IMR-90 (cell line): ENCODE data around the gene ABCC3. TPM values are rescaled to one million over a fixed set of nuclear protein-coding genes. Genes with fewer than 3 reads are reported as not detected.

Source experiments
- ATAC-seq: fragments of 200-7000 bp; cut with Tn5 transposase; 2 replicates; pipeline ENCODE4 v1.9.1; 2020; ENCODE audit warnings: low read depth, mild to moderate bottlenecking, moderate library complexity
- BruUV-seq: library from RNA; stranded (reverse); fragments of 400-500 nt; replicated peaks from 2 replicates; lab custom pipeline; 2021; lab: Mats Ljungman, UMichigan
- CTCF ChIA-PET: fragments of 300-600 bp; formaldehyde crosslinking; extraction: SDS; loops from one replicate; lab custom pipeline; 2021; ENCODE audit warnings: antibody characterized with exemption; lab: Yijun Ruan, JAX
- POLR2A ChIA-PET: fragments of 300-600 bp; sonication (Branson Sonifier 250); formaldehyde crosslinking; loops from one replicate; lab custom pipeline; 2022; ENCODE audit warnings: antibody characterized with exemption; ENCODE audit not compliant: unreplicated experiment; lab: Charles Lee
- DNase-seq: peaks from one replicate; pipeline ENCODE4 v3.0.0; 2013
- H2AFZ ChIP-seq: replicated peaks from 2 replicates; pipeline ENCODE3; 2013; ENCODE audit warnings: low read length, mild to moderate bottlenecking; ENCODE audit not compliant: poor library complexity
- H2AK5ac ChIP-seq: 2 replicates; pipeline ENCODE4 v1.6.1; 2013; ENCODE audit warnings: low read depth, low read length, inconsistent platforms
- H2AK9ac ChIP-seq: replicated peaks from 2 replicates; pipeline ENCODE3; 2013; ENCODE audit warnings: mild to moderate bottlenecking, low read depth, low read length, moderate library complexity; ENCODE audit not compliant: poor library complexity
- H2BK120ac ChIP-seq: 2 replicates; pipeline ENCODE4 v1.6.1; 2013; ENCODE audit warnings: low read depth, low read length, inconsistent platforms
- H2BK15ac ChIP-seq: 3 replicates; pipeline ENCODE4 v1.6.1; 2013; ENCODE audit warnings: low read depth, low read length, inconsistent platforms
- H2BK20ac ChIP-seq: 2 replicates; pipeline ENCODE4 v1.6.1; 2013; ENCODE audit warnings: low read depth, mild to moderate bottlenecking, inconsistent platforms, low read length, moderate library complexity
- H2BK5ac ChIP-seq: 2 replicates; pipeline ENCODE4 v1.6.1; 2013; ENCODE audit warnings: mild to moderate bottlenecking, low read depth, low read length, inconsistent platforms; ENCODE audit not compliant: poor library complexity, severe bottlenecking
- H3K14ac ChIP-seq: replicated peaks from 2 replicates; pipeline ENCODE4 v1.6.1; 2013; ENCODE audit warnings: low read depth, low read length, inconsistent platforms
- H3K18ac ChIP-seq: 2 replicates; pipeline ENCODE4 v1.6.1; 2013; ENCODE audit warnings: low read depth, low read length, control low read depth
- H3K23ac ChIP-seq: 2 replicates; pipeline ENCODE4 v1.6.1; 2013; ENCODE audit warnings: low read depth, low read length, inconsistent platforms
- H3K27ac ChIP-seq: 2 replicates; pipeline ENCODE4 v1.5.1; 2013; ENCODE audit warnings: mild to moderate bottlenecking, control low read depth, low read length; ENCODE audit not compliant: insufficient read depth
- H3K27me3 ChIP-seq: 2 replicates; pipeline ENCODE4 v1.6.1; 2013; ENCODE audit warnings: low read length; ENCODE audit not compliant: control insufficient read depth, insufficient read depth
- H3K36me3 ChIP-seq: 2 replicates; pipeline ENCODE4 v1.6.1; 2013; ENCODE audit warnings: low read length, mixed read lengths; ENCODE audit not compliant: control insufficient read depth, insufficient read depth
- H3K4ac ChIP-seq: 2 replicates; pipeline ENCODE4 v1.6.1; 2013; ENCODE audit warnings: low read depth, low read length, inconsistent platforms
- H3K4me1 ChIP-seq: 2 replicates; pipeline ENCODE4 v1.6.1; 2013; ENCODE audit warnings: low read length, mixed read lengths; ENCODE audit not compliant: control insufficient read depth, insufficient read depth
- H3K4me2 ChIP-seq: 2 replicates; pipeline ENCODE4 v1.6.1; 2013; ENCODE audit warnings: low read depth, mild to moderate bottlenecking, control low read depth, low read length, moderate library complexity
- H3K4me3 ChIP-seq: 2 replicates; pipeline ENCODE4 v1.5.1; 2013; ENCODE audit warnings: low read depth, mild to moderate bottlenecking, control low read depth, low read length, moderate library complexity; ENCODE audit not compliant: insufficient read depth
- H3K56ac ChIP-seq: 2 replicates; pipeline ENCODE4 v1.6.1; 2013; ENCODE audit warnings: low read length, inconsistent platforms; ENCODE audit not compliant: insufficient read depth; ENCODE audit errors: extremely low read depth
- H3K79me1 ChIP-seq, 2 experiments: 2 replicates each; pipeline ENCODE4 v1.6.1; 2013; ENCODE audit warnings: low read length in 2 of 2, inconsistent platforms in 1 of 2, low read depth in 1 of 2
- H3K9ac ChIP-seq: 2 replicates; pipeline ENCODE4 v1.6.1; 2013; ENCODE audit warnings: low read depth, low read length, control low read depth
- H3K9me1 ChIP-seq: 2 replicates; pipeline ENCODE4 v1.6.1; 2013; ENCODE audit warnings: low read length, inconsistent platforms; ENCODE audit not compliant: insufficient read depth
- H3K9me3 ChIP-seq: 2 replicates; pipeline ENCODE4 v1.6.1; 2013; ENCODE audit warnings: low read length; ENCODE audit not compliant: control insufficient read depth, insufficient read depth
- H4K20me1 ChIP-seq: 2 replicates; pipeline ENCODE4 v1.6.1; 2013; ENCODE audit warnings: low read length, inconsistent platforms; ENCODE audit not compliant: insufficient read depth
- H4K5ac ChIP-seq: 2 replicates; pipeline ENCODE4 v1.6.1; 2013; ENCODE audit warnings: mild to moderate bottlenecking, low read depth, low read length, control low read depth
- H4K8ac ChIP-seq, 2 experiments: 2 replicates each; pipeline ENCODE4 v1.6.1; 2013; ENCODE audit warnings: low read depth in 2 of 2, low read length in 2 of 2, control low read depth in 1 of 2, inconsistent platforms in 1 of 2
- H4K91ac ChIP-seq: 2 replicates; pipeline ENCODE4 v1.6.1; 2013; ENCODE audit warnings: low read depth, low read length, inconsistent platforms; ENCODE audit not compliant: insufficient read depth
- BHLHE40 ChIP-seq: fragments of 150-350 bp; IDR thresholded peaks from 2 replicates; pipeline ENCODE4 v1.6.1; 2016; ENCODE audit warnings: mild to moderate bottlenecking, low read depth, low read length
- CHD1 ChIP-seq: IDR thresholded peaks from 2 replicates; pipeline ENCODE4 v1.6.1; 2012; ENCODE audit warnings: low read depth, low read length, improper control_type of control experiment
- MXI1 ChIP-seq: IDR thresholded peaks from 2 replicates; pipeline ENCODE4 v1.6.1; 2012; ENCODE audit warnings: low read depth, mild to moderate bottlenecking, low read length, moderate library complexity, borderline replicate concordance
- WGBS, 2 experiments: methylation state at CpG; one replicate each; pipeline versions ENCODE4 v1.1.5 to v1.1.7; 2013; ENCODE audit warnings: missing lambda C conversion rate in 2 of 2; ENCODE audit not compliant: insufficient read length in 1 of 2; ENCODE audit errors: extremely low coverage in 2 of 2; 5-methylcytosine and 5-hydroxymethylcytosine counted together
- dilution Hi-C: fragments of 300-500 bp; cut with HindIII; formaldehyde crosslinking; loops from one replicate; pipeline ENCODE4 v1.14.3; 2018; ENCODE audit warnings: low sequenced_read_pairs; ENCODE audit not compliant: unreplicated experiment
- in situ Hi-C: fragments of 300-500 bp; cut with MboI; formaldehyde crosslinking; loops from 3 replicates; pipeline ENCODE4 v1.14.3; 2019; ENCODE audit warnings: low sequenced_read_pairs, inconsistent platforms, mixed read lengths
- intact Hi-C: fragments of 100-400 bp; cut with micrococcal nuclease; formaldehyde crosslinking; loops from 2 replicates; pipeline ENCODE4 v1.10.0; 2022
- polyA plus RNA-seq, 3 experiments: library from polyadenylated mRNA; depleted of rRNA; stranded (reverse); fragments of >200 nt; gene quantifications; 2 replicates each; pipeline ENCODE4 v1.2.3, GENCODE V29; 2012; ENCODE audit warnings: low replicate concordance in 1 of 3
- total RNA-seq: library from RNA; depleted of rRNA; stranded (reverse); fragments of >200 nt; gene quantifications from 2 replicates; pipeline ENCODE4 v1.2.3, GENCODE V29; 2012

The ABCC3 gene
- total and polyA plus RNA-seq, 2 of the 4 experiments (the other 2 are of a cell fraction): 3.2 to 6.6 TPM

- H3K4ac ChIP-seq: no peak overlapping the region
- no TSS peak for BruUV-seq
- no peak overlapping the region for H3K14ac ChIP-seq
- no peak overlapping the region for H2AFZ ChIP-seq
- no peak overlapping the region for H3K56ac ChIP-seq
- no peak overlapping the region for H2BK15ac ChIP-seq
- H2BK20ac ChIP-seq: no peak overlapping the region
- H4K91ac ChIP-seq: no peak overlapping the region
- H3K36me3 ChIP-seq: no peaks in the 10 kb centered on the region
- no peaks in the 10 kb centered on the region; the same call in 1 of the 2 replicates for H3K4me1 ChIP-seq
- in situ Hi-C loops: no loop called here
- H3K4me2 ChIP-seq: no peak overlapping the region
- CTCF ChIA-PET: no interaction called here
- no peaks in the 10 kb centered on the region for H3K9me3 ChIP-seq
- H3K27ac ChIP-seq: no peak overlapping the region
- no peak overlapping the region for H2AK9ac ChIP-seq
- H3K4me3 ChIP-seq: no peak overlapping the region
- H2BK120ac ChIP-seq: no peak overlapping the region
- H4K20me1 ChIP-seq: no peaks in the 10 kb centered on the region
- H3K9ac ChIP-seq: no peak overlapping the region
- WGBS, 2 experiments: 80% methylated on average over 1 of the region's 5 CpGs; no CpG with 5 or more reads in 1 of the 2 experiments
- no peak overlapping the region for H2BK5ac ChIP-seq
- H4K8ac ChIP-seq: no peak overlapping the region
- DNase-seq (no peak), ATAC-seq (no peak)
- TF ChIP-seq MXI1 (no peak), BHLHE40 (no peak), CHD1 (no peak)
- H3K23ac ChIP-seq: no peak overlapping the region
- no peaks in the 10 kb centered on the region for H3K79me1 ChIP-seq
- H3K27me3 ChIP-seq: peaks cover 41% of the 10 kb centered on the region
- intact Hi-C loops: no loop called here
- POLR2A ChIA-PET: no interaction called here
- no peaks in the 10 kb centered on the region for H3K9me1 ChIP-seq
- dilution Hi-C loops: no loop called here
- H2AK5ac ChIP-seq: no peak overlapping the region
- no peak overlapping the region for H4K5ac ChIP-seq
- H3K18ac ChIP-seq: no peak overlapping the region
Measured at GRCh38 chr17:50598487-50598886, 36.2 kb upstream of the ABCC3 start.
